ENCODE data around the gene UPF2. TPM values are rescaled to one million over a fixed set of nuclear protein-coding genes. Genes with fewer than 3 reads are reported as not detected.

UPF2 gene
- total and polyA plus RNA-seq, 2 of the 13 experiments (the other 11 are each of a cell fraction or from before 2014, with no cell fraction given), result 6.2 to 14.5 TPM

DNA sequence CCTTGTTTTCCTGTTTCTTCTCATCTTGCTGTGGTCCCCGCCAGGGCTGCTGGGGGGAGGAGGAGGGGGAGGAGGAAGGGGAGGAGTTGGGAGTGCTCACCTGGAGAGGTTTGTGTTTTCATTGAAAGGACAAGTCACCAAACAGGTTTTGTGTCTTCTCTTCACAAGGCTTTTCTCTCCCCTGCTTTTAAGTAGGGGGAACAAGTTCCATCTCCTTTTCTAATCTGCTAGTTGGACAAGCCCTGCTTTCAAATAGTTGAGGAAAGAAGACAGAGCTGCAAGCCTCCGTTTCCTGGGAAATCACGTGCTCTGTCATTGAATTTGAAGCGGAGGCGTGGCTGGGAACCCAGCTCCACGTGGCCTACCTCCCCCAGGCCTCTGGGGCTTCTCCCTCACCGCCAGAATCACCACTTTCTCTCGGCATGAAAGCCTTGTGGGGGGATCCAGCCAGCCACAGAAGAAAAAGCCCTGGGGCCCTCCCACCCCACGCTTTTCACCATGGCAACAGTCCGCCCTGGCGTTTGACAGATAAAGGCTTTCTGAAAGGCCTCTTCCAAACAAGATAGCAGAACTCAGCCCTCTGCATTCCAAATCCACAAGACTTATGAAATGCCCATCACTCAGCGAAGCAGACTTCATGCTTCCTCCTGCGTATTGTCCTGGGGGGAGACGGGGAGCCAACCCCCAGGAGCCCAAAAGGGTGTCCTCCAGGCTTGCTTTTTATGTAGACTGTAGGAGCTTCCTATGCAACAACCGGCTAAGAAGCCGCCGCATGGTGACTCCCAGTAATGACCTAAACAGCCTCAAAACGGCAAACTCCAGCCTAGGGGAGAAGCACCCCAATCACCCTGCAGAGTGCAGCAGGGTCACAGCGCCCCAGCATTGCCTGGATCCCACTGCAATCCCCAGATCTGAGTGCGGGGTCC lies 167.8 kb downstream of the UPF2 start (continued):
- TF ChIP-seq, protein P1, sequence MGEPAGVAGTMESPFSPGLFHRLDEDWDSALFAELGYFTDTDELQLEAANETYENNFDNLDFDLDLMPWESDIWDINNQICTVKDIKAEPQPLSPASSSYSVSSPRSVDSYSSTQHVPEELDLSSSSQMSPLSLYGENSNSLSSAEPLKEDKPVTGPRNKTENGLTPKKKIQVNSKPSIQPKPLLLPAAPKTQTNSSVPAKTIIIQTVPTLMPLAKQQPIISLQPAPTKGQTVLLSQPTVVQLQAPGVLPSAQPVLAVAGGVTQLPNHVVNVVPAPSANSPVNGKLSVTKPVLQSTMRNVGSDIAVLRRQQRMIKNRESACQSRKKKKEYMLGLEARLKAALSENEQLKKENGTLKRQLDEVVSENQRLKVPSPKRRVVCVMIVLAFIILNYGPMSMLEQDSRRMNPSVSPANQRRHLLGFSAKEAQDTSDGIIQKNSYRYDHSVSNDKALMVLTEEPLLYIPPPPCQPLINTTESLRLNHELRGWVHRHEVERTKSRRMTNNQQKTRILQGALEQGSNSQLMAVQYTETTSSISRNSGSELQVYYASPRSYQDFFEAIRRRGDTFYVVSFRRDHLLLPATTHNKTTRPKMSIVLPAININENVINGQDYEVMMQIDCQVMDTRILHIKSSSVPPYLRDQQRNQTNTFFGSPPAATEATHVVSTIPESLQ (CRISPR knock-in tag; conservative IDR thresholded peaks at IDR 0.05), result 0 out of 2 replicates have a peak, but pooled peaks have one; percentile 51
- TF ChIP-seq JUNB (CRISPR knock-in tag; IDR thresholded peaks at IDR 0.05; ENCODE audit: borderline replicate concordance), result no peak
- TF ChIP-seq, protein P2, sequence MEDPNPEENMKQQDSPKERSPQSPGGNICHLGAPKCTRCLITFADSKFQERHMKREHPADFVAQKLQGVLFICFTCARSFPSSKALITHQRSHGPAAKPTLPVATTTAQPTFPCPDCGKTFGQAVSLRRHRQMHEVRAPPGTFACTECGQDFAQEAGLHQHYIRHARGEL (CRISPR knock-in tag; IDR thresholded peaks at IDR 0.05), result no peak
- peak; percentile 63; the same call in 1 of the 2 replicates for TF ChIP-seq RFX1 (IDR thresholded peaks at IDR 0.05)
- TF ChIP-seq, protein P3, sequence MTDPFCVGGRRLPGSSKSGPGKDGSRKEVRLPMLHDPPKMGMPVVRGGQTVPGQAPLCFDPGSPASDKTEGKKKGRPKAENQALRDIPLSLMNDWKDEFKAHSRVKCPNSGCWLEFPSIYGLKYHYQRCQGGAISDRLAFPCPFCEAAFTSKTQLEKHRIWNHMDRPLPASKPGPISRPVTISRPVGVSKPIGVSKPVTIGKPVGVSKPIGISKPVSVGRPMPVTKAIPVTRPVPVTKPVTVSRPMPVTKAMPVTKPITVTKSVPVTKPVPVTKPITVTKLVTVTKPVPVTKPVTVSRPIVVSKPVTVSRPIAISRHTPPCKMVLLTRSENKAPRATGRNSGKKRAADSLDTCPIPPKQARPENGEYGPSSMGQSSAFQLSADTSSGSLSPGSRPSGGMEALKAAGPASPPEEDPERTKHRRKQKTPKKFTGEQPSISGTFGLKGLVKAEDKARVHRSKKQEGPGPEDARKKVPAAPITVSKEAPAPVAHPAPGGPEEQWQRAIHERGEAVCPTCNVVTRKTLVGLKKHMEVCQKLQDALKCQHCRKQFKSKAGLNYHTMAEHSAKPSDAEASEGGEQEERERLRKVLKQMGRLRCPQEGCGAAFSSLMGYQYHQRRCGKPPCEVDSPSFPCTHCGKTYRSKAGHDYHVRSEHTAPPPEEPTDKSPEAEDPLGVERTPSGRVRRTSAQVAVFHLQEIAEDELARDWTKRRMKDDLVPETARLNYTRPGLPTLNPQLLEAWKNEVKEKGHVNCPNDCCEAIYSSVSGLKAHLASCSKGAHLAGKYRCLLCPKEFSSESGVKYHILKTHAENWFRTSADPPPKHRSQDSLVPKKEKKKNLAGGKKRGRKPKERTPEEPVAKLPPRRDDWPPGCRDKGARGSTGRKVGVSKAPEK (CRISPR knock-in tag; IDR thresholded peaks at IDR 0.05; ENCODE audit: borderline replicate concordance), result no peak
- 0 out of 2 replicates have a peak, but pooled peaks have one; percentile 35 for TF ChIP-seq FOXK1 (CRISPR knock-in tag; IDR thresholded peaks at IDR 0.05; ENCODE audit: borderline replicate concordance, low read depth)
- 0 out of 2 replicates have a peak, but pooled peaks have one; percentile 32 for TF ChIP-seq ZNF331 (CRISPR knock-in tag; IDR thresholded peaks at IDR 0.05)
- TF ChIP-seq KLF9 (CRISPR knock-in tag; IDR thresholded peaks at IDR 0.05; ENCODE audit: low read depth), result peak; percentile 74; the same call in 1 of the 2 replicates
- peak; percentile 57; the same call in 1 of the 2 replicates for TF ChIP-seq ZIK1 (CRISPR knock-in tag; IDR thresholded peaks at IDR 0.05; ENCODE audit: borderline replicate concordance, low read depth)
- TF ChIP-seq TBP (CRISPR knock-in tag; IDR thresholded peaks at IDR 0.05), result no peak
- TF ChIP-seq, protein P4, sequence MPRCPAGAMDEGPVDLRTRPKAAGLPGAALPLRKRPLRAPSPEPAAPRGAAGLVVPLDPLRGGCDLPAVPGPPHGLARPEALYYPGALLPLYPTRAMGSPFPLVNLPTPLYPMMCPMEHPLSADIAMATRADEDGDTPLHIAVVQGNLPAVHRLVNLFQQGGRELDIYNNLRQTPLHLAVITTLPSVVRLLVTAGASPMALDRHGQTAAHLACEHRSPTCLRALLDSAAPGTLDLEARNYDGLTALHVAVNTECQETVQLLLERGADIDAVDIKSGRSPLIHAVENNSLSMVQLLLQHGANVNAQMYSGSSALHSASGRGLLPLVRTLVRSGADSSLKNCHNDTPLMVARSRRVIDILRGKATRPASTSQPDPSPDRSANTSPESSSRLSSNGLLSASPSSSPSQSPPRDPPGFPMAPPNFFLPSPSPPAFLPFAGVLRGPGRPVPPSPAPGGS (CRISPR knock-in tag; IDR thresholded peaks at IDR 0.05), result peak; percentile 63; the same call in 1 of the 2 replicates
- TF ChIP-seq, protein P5, sequence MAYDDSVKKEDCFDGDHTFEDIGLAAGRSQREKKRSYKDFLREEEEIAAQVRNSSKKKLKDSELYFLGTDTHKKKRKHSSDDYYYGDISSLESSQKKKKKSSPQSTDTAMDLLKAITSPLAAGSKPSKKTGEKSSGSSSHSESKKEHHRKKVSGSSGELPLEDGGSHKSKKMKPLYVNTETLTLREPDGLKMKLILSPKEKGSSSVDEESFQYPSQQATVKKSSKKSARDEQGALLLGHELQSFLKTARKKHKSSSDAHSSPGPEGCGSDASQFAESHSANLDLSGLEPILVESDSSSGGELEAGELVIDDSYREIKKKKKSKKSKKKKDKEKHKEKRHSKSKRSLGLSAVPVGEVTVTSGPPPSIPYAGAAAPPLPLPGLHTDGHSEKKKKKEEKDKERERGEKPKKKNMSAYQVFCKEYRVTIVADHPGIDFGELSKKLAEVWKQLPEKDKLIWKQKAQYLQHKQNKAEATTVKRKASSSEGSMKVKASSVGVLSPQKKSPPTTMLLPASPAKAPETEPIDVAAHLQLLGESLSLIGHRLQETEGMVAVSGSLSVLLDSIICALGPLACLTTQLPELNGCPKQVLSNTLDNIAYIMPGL (CRISPR knock-in tag; IDR thresholded peaks at IDR 0.05; ENCODE audit: borderline replicate concordance in 1 of 2, low read depth in 1 of 2), result peak in 1 of 2 experiments; percentile 6; a peak in 1 of 4 replicates
- TF ChIP-seq ZNF557 (CRISPR knock-in tag; IDR thresholded peaks at IDR 0.05), result no peak
- no peak for TF ChIP-seq CBX5 (CRISPR knock-in tag; IDR thresholded peaks at IDR 0.05; ENCODE audit: borderline replicate concordance)
- TF ChIP-seq ZNF232 (CRISPR knock-in tag; IDR thresholded peaks at IDR 0.05; ENCODE audit: borderline replicate concordance), result peak; percentile 83; the same call in 1 of the 2 replicates
- no peak; the same call in 1 of the 2 replicates for TF ChIP-seq YEATS4 (CRISPR knock-in tag; IDR thresholded peaks at IDR 0.05; ENCODE audit: borderline replicate concordance)
- TF ChIP-seq GABPB1 (CRISPR knock-in tag; IDR thresholded peaks at IDR 0.05), result peak; percentile 30; the same call in 1 of the 2 replicates
- TF ChIP-seq MTA3 (CRISPR knock-in tag; IDR thresholded peaks at IDR 0.05), result no peak
- TF ChIP-seq ZNF839 (CRISPR knock-in tag; IDR thresholded peaks at IDR 0.05; ENCODE audit: borderline replicate concordance), result 0 out of 2 replicates have a peak, but pooled peaks have one; percentile 41
